ENCODE results near the gene ASCC1.

DNA sequence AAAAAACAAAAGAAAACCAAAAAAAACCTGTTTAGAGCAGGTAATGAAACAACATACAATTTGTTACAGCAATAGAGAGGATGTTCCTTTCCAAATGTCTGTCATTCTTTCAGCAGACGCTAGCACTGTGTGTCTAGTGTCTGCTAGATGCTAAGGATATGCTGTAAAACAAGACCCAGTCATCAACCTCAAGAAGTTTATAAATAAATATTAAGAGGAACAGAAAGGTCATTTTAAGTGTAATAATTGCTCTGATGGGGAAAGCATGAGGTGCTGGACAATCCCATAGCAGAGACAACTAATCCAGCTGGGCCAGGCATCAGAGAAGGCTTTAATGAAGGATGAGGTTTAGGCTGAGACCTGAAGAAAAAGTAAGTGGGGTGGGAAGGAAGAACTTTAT lies 23.3 kb upstream of the ASCC1 start:
- TF ChIP-seq, protein P1, sequence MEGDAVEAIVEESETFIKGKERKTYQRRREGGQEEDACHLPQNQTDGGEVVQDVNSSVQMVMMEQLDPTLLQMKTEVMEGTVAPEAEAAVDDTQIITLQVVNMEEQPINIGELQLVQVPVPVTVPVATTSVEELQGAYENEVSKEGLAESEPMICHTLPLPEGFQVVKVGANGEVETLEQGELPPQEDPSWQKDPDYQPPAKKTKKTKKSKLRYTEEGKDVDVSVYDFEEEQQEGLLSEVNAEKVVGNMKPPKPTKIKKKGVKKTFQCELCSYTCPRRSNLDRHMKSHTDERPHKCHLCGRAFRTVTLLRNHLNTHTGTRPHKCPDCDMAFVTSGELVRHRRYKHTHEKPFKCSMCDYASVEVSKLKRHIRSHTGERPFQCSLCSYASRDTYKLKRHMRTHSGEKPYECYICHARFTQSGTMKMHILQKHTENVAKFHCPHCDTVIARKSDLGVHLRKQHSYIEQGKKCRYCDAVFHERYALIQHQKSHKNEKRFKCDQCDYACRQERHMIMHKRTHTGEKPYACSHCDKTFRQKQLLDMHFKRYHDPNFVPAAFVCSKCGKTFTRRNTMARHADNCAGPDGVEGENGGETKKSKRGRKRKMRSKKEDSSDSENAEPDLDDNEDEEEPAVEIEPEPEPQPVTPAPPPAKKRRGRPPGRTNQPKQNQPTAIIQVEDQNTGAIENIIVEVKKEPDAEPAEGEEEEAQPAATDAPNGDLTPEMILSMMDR (IDR thresholded peaks at IDR 0.05) = no peak
- no peak for TF ChIP-seq POLR2A (IDR thresholded peaks at IDR 0.05)
- no peak for TF ChIP-seq EP300 (IDR thresholded peaks at IDR 0.05)
